ENCODE results near the gene TTYH3.
"Not testable (repeated sequence)": the region's sequence is repeated elsewhere in the genome, so short reads cannot be mapped to it uniquely, and the experiment has no call there.

TTYH3 gene, protein sequence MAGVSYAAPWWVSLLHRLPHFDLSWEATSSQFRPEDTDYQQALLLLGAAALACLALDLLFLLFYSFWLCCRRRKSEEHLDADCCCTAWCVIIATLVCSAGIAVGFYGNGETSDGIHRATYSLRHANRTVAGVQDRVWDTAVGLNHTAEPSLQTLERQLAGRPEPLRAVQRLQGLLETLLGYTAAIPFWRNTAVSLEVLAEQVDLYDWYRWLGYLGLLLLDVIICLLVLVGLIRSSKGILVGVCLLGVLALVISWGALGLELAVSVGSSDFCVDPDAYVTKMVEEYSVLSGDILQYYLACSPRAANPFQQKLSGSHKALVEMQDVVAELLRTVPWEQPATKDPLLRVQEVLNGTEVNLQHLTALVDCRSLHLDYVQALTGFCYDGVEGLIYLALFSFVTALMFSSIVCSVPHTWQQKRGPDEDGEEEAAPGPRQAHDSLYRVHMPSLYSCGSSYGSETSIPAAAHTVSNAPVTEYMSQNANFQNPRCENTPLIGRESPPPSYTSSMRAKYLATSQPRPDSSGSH

DNA sequence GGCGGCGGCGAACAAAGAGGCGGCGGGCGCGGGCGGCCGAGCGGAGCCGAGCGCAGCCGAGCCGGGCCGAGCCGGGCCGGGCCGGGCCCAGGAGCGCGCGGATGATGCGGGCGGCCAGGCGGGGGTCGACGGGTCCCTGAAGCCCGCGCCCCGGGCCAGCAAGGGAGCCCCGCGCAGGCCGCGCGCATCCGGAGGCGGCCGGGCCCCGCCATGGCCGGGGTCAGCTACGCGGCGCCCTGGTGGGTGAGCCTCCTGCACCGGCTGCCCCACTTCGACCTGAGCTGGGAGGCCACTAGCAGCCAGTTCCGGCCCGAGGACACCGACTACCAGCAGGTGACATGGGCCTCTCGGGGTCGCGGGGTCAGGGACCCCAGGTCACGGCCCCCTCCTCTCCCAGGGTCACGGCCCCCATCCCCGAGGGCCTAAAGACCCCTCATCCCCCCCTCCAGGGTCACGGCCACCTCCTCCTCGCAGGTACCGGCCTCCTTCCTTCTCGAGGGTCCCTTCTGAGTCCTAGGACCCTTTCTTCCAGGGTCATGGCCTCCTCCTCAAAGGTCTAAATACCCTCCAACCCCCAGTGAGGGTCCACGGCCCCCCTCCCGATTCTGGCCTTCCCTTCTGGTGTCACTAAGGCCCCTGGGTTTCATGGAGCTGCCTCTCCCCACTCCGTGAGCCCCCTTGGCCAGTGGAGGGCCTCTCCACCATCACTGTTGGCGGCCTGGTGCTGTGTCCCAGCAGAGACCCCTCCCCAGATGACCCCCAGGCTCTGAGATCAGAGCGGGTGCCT, at the start of gene TTYH3:
TTYH3 (plus strand) TSS at position 41 of the 787 bp plus-strand sequence; CDS start at position 211, 170 bp downstream.
- H3K4me1 ChIP-seq (ENCODE audit: control insufficient read depth, low read depth, low read length), result peaks cover 4% of the 10 kb centered on the region
- H3K9me3 ChIP-seq (ENCODE audit: control insufficient read depth, low read depth, low read length), result no peaks in the 10 kb centered on the region
- no peaks in the 10 kb centered on the region for H3K36me3 ChIP-seq (ENCODE audit: control insufficient read depth, low read depth, low read length)

GRCh38 chr7:2582006-2582735, 49.6 kb upstream of the TTYH3 start:
- Histone ChIP-seq H3K9me3 (ENCODE audit: control insufficient read depth, low read depth, low read length) (no peaks in the 10 kb centered on the region), H3K9ac (ENCODE audit: low read length) (no peak overlapping the region), H3K36me3 (ENCODE audit: control insufficient read depth, low read depth, low read length) (no peaks in the 10 kb centered on the region), H3K4me3 (ENCODE audit: low read length) (no peak overlapping the region), H3K4me1 (ENCODE audit: control insufficient read depth, low read depth, low read length) (no peaks in the 10 kb centered on the region), H3K27ac (ENCODE audit: low read length) (no peak overlapping the region), H3K27me3 (ENCODE audit: control insufficient read depth, insufficient read depth, low read length) (no peaks in the 10 kb centered on the region)

More for the DNA sequence above, at the start of gene TTYH3:
- Histone ChIP-seq H3K9ac (ENCODE audit: low read length) (peak within 1 kb of the TSS; percentile 85), H3K4me3 (ENCODE audit: low read length) (peak within 1 kb of the TSS; percentile 89), H3K27me3 (ENCODE audit: control insufficient read depth, insufficient read depth, low read length) (no peaks in the 10 kb centered on the region), H3K27ac (ENCODE audit: low read length) (no peak within 1 kb of the TSS)

- Histone ChIP-seq H3K9me3 (ENCODE audit: control insufficient read depth, low read depth, low read length) (no peaks in the 10 kb centered on the region), H3K36me3 (ENCODE audit: control insufficient read depth, low read depth, low read length) (no peaks in the 10 kb centered on the region), H3K27ac (ENCODE audit: low read length) (no peak overlapping the region), H3K27me3 (ENCODE audit: control insufficient read depth, insufficient read depth, low read length) (no peaks in the 10 kb centered on the region), H3K4me1 (ENCODE audit: control insufficient read depth, low read depth, low read length) (no peaks in the 10 kb centered on the region), H3K4me3 (ENCODE audit: low read length) (no peak overlapping the region), H3K9ac (ENCODE audit: low read length) (no peak overlapping the region)
Measured at GRCh38 chr7:2583798-2584580, 47.8 kb upstream of the TTYH3 start.

- no peak overlapping the region for H3K9ac ChIP-seq (ENCODE audit: low read length)
- no peak overlapping the region for H3K4me3 ChIP-seq (ENCODE audit: low read length)
- H3K9me3 ChIP-seq (ENCODE audit: control insufficient read depth, low read depth, low read length), result no peaks in the 10 kb centered on the region
- H3K27ac ChIP-seq (ENCODE audit: low read length), result no peak overlapping the region
- H3K27me3 ChIP-seq (ENCODE audit: control insufficient read depth, insufficient read depth, low read length), result no peaks in the 10 kb centered on the region
- no peaks in the 10 kb centered on the region for H3K36me3 ChIP-seq (ENCODE audit: control insufficient read depth, low read depth, low read length)
- H3K4me1 ChIP-seq (ENCODE audit: control insufficient read depth, low read depth, low read length), result no peaks in the 10 kb centered on the region
Measured at GRCh38 chr7:2585446-2585845, 46.3 kb upstream of the TTYH3 start.

DNA sequence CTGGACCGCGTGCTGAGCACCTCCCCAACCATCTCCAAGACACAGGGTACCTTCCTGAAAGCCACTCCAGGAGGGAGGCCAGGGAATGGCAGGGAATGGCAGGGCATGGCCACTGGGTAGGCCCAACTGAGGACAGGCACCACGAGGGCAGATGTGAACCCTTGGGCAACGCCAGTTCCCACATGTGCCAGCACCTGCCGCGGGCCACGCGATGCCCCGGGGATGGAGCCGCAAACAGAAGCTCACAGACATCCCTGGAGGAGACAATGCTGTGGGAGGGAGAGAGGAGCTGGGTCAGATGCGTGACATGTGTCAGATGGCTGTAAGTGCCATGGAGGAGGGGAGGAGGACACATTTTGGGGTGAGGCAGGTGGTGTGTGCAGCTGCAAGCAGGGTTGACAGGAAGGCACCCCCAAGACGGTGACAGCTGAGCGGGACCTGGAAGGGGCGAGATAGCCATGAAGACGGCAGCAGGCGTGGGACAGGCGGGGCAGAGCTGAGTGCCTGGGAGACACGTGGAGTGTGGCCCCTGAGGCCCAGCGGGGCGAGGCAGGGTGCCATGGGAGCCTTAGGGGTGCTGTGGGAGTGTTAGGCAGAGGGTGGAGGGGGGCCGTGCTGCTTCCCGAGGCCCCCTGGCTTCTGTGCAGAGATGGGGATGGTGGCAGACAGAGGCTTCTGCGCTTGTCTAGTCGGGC, 45.3 kb upstream of the TTYH3 start:
- Histone ChIP-seq H3K9me3 (ENCODE audit: control insufficient read depth, low read depth, low read length) (no peaks in the 10 kb centered on the region), H3K4me3 (ENCODE audit: low read length) (no peak overlapping the region), H3K27me3 (ENCODE audit: control insufficient read depth, insufficient read depth, low read length) (no peaks in the 10 kb centered on the region), H3K36me3 (ENCODE audit: control insufficient read depth, low read depth, low read length) (no peaks in the 10 kb centered on the region), H3K4me1 (ENCODE audit: control insufficient read depth, low read depth, low read length) (no peaks in the 10 kb centered on the region), H3K27ac (ENCODE audit: low read length) (no peak overlapping the region), H3K9ac (ENCODE audit: low read length) (no peak overlapping the region)

- no peaks in the 10 kb centered on the region for H3K9me3 ChIP-seq (ENCODE audit: control insufficient read depth, low read depth, low read length)
Measured at GRCh38 chr7:2587134-2587533, 44.7 kb upstream of the TTYH3 start.

GRCh38 chr7:2587778-2588177, 44.0 kb upstream of the TTYH3 start:
- no peaks in the 10 kb centered on the region for H3K36me3 ChIP-seq (ENCODE audit: control insufficient read depth, low read depth, low read length)
- no peaks in the 10 kb centered on the region for H3K27me3 ChIP-seq (ENCODE audit: control insufficient read depth, insufficient read depth, low read length)
- no peak overlapping the region for H3K27ac ChIP-seq (ENCODE audit: low read length)
- no peaks in the 10 kb centered on the region for H3K4me1 ChIP-seq (ENCODE audit: control insufficient read depth, low read depth, low read length)
- H3K9ac ChIP-seq (ENCODE audit: low read length), result no peak overlapping the region
- H3K9me3 ChIP-seq (ENCODE audit: control insufficient read depth, low read depth, low read length), result no peaks in the 10 kb centered on the region
- no peak overlapping the region for H3K4me3 ChIP-seq (ENCODE audit: low read length)

More at GRCh38 chr7:2587134-2587533, 44.7 kb upstream of the TTYH3 start:
- Histone ChIP-seq H3K4me3 (ENCODE audit: low read length) (no peak overlapping the region), H3K27ac (ENCODE audit: low read length) (no peak overlapping the region), H3K36me3 (ENCODE audit: control insufficient read depth, low read depth, low read length) (no peaks in the 10 kb centered on the region), H3K4me1 (ENCODE audit: control insufficient read depth, low read depth, low read length) (no peaks in the 10 kb centered on the region), H3K9ac (ENCODE audit: low read length) (no peak overlapping the region), H3K27me3 (ENCODE audit: control insufficient read depth, insufficient read depth, low read length) (no peaks in the 10 kb centered on the region)

DNA sequence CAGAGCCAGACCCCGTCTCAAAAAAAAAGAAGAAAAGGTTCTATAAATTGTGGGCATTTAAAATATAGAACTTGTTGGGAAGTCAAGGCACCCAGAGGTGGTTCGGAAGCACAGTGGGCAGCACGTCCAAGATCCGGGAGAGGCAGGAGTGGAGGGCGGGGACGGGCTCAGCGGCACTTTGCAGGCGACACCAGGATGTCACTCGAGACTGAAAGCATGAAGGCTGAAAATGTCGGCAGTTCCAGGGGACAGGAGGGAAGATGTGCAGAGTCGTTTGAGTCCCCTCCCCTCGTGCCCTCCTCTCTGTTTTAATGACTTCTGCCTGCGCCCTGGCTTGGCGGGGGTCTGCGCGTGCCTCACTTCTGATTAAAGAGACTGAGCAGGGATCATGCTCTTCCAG, 42.4 kb upstream of the TTYH3 start:
- no peaks in the 10 kb centered on the region for H3K4me1 ChIP-seq (ENCODE audit: control insufficient read depth, low read depth, low read length)
- no peaks in the 10 kb centered on the region for H3K36me3 ChIP-seq (ENCODE audit: control insufficient read depth, low read depth, low read length)
- no peak overlapping the region for H3K4me3 ChIP-seq (ENCODE audit: low read length)
- no peaks in the 10 kb centered on the region for H3K27me3 ChIP-seq (ENCODE audit: control insufficient read depth, insufficient read depth, low read length)
- no peaks in the 10 kb centered on the region for H3K9me3 ChIP-seq (ENCODE audit: control insufficient read depth, low read depth, low read length)
- no peak overlapping the region for H3K27ac ChIP-seq (ENCODE audit: low read length)
- H3K9ac ChIP-seq (ENCODE audit: low read length), result no peak overlapping the region

DNA sequence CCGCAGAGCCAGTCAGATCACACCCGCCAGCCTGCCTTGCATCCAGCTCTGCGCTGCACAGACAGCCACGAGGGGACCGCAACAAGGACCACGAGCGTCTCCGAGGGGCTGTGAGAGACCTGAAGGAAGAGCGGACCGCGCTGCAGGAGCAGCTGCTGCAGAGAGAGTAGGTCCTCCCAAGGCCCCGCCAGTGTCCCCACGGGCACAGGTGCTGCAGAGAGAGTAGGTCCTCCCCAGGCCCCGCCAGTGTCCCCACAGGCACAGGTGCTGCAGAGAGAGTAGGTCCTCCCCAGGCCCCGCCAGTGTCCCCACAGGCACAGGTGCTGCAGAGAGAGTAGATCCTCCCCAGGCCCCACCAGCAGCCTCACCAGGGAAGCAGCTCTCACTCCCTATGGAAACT, 41.8 kb upstream of the TTYH3 start:
- not testable (repeated sequence) for H3K27ac ChIP-seq (ENCODE audit: low read length); H3K27me3 ChIP-seq (ENCODE audit: control insufficient read depth, insufficient read depth, low read length); H3K9ac ChIP-seq (ENCODE audit: low read length); H3K4me1 ChIP-seq (ENCODE audit: control insufficient read depth, low read depth, low read length); H3K4me3 ChIP-seq (ENCODE audit: low read length); H3K36me3 ChIP-seq (ENCODE audit: control insufficient read depth, low read depth, low read length); H3K9me3 ChIP-seq (ENCODE audit: control insufficient read depth, low read depth, low read length)

- H3K4me1 ChIP-seq (ENCODE audit: control insufficient read depth, low read depth, low read length), result no peaks in the 10 kb centered on the region
- H3K4me3 ChIP-seq (ENCODE audit: low read length), result no peak overlapping the region
- no peaks in the 10 kb centered on the region for H3K27me3 ChIP-seq (ENCODE audit: control insufficient read depth, insufficient read depth, low read length)
- no peaks in the 10 kb centered on the region for H3K36me3 ChIP-seq (ENCODE audit: control insufficient read depth, low read depth, low read length)
- no peaks in the 10 kb centered on the region for H3K9me3 ChIP-seq (ENCODE audit: control insufficient read depth, low read depth, low read length)
- no peak overlapping the region for H3K27ac ChIP-seq (ENCODE audit: low read length)
- H3K9ac ChIP-seq (ENCODE audit: low read length), result no peak overlapping the region
Measured at GRCh38 chr7:2592375-2592865, 39.4 kb upstream of the TTYH3 start.
